A549 treated with AZD2906 at 1 μM for 4 hours (cell line): ENCODE data around the gene ARFGEF3. TPM values are rescaled to one million over a fixed set of nuclear protein-coding genes. Genes with fewer than 3 reads are reported as not detected.

Experiments used
- total RNA-seq: library from RNA; stranded (reverse); fragments of 200-300 nt; extraction: Qiagen RNA extraction; gene quantifications from 5 replicates; pipeline ENCODE4 v1.2.3, GENCODE V29; 2022

Gene ARFGEF3
- 0.45 to 0.59 TPM (median 0.53 TPM) in 5 replicates for total RNA-seq

GRCh38 chr6:138161338-138162110, at the start of gene ARFGEF3:
Gene ARFGEF3, plus strand, starts transcription at chr6:138161939. Its CDS starts 148 bp downstream, at chr6:138162087.

GRCh38 chr6:138218449-138218848, 56.7 kb downstream of the ARFGEF3 start, which contains the start of gene PBOV1:
Gene PBOV1, minus strand, starts transcription at chr6:138218491. Its CDS starts 96 bp downstream, at chr6:138218395.

GRCh38 chr6:138377844-138378243, 216.1 kb downstream of the ARFGEF3 start, which contains the start of gene SMIM28:
Gene SMIM28, plus strand, starts transcription at chr6:138377905. Its CDS starts 168 bp downstream, at chr6:138378073.

Other genes starting within 250 kb of the ARFGEF3 start
- gene PERP, start 54.5 kb upstream of the ARFGEF3 start, total RNA-seq: 74.2 to 82.5 TPM (median 77.1 TPM) in 5 replicates
- not detected in 5 replicates for gene PBOV1, start 56.6 kb downstream of the ARFGEF3 start, total RNA-seq
- not detected in 5 replicates for gene SMIM28, start 216.0 kb downstream of the ARFGEF3 start, total RNA-seq
- 17.6 to 35.6 TPM (median 34.4 TPM) in 5 replicates for gene HEBP2, start 242.3 kb downstream of the ARFGEF3 start, total RNA-seq